HuH-7 (cell line): ENCODE measurements around the gene OTOP1.
"Not testable (repeated sequence)": the region's sequence is repeated elsewhere in the genome, so short reads cannot be mapped to it uniquely, and the experiment has no call there.

Experiments
- DNase-seq: peaks from one replicate; pipeline ENCODE4 v3.0.0; 2011; ENCODE audit warnings: low spot score

Gene OTOP1

DNA sequence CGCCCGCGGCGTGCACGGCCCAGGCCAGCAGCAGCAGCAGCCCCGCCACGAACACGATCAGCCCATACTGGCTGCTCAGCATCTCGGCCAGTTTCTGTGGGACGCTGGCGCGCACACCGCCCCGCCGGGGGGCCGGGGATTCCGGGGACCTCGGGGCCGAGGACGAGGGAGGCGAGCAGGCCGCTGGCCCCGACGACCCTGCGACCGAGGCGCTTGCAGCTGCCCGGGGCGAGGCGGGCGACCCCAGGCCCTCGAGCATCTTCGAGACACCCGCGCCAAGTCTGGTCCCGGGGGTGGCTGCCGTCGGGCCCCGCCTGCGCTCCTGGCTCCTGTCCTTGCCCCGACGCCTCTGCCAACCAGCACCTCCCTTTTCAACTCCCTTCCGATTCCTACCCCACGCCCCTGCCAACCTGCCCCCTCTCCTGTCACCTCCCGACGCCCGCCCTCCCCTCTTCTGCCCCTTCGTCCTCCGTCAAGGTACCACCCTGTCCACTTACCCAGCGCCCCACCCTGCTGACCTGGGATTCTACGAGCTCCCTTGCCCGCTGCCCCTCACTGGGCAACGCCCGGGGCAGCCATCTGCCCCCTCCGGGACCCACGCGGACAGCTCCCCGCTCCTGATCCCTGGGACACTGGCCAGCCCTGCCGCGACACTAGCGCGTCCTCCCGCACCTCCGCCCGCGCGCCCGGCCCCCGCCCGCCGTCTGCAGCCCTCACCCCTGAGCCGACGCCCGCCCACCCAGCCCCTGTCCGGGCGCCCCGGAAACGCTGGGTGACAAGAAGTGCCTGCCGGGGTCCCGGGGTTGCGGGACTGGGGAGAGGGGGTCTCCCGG, at the start of gene OTOP1:
TSS of gene OTOP1 (minus strand) at position 324 of the 833 bp plus-strand sequence. CDS start at position 259, 65 bp downstream.
- no peak for DNase-seq

DNA sequence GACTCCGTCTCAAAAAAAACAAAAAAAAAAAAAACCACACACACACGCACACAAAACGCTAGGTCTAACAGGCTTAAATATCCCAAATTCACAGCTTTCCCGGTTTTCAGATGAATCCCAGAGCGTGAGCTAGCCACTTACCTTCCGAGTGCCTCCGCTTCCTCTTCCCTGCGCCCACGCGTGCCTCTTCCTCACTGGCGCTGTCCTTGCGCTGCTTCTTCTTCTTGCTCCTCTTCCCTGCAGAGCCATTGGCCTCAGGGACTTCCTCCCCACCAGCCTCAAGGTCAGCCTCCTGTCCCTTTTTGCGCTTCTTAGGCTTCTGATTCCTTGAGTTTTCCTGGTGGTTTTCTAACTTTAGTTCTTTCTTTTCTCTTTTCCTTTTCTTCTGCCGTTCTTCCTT, 47.5 kb upstream of the OTOP1 start:
- DNase-seq = no peak

DNA sequence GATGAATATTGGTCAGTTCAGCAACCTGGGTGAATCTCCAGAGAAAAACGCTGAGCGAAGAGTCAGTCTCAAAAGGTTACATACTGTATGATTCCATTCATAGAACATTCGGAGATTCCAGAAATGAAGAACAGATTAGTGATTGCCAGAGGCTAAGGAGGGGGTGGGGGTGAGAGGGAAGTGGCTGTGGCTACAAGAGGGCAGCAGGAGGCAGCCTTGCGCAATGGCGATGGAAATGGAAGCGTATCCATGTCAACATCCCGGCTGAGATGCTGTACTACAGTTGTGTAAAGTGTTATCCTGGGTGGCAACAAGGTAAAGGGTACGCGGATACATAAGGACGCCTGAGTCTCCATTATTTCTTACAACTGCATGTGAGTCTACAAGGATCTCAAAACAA, 45.2 kb upstream of the OTOP1 start:
- no peak for DNase-seq

GRCh38 chr4:4270529-4270928, 43.8 kb upstream of the OTOP1 start:
- no peak for DNase-seq

GRCh38 chr4:4269856-4270255, 43.1 kb upstream of the OTOP1 start:
- DNase-seq = no peak

- no peak for DNase-seq
Measured at GRCh38 chr4:4269331-4269731, 42.6 kb upstream of the OTOP1 start.

DNA sequence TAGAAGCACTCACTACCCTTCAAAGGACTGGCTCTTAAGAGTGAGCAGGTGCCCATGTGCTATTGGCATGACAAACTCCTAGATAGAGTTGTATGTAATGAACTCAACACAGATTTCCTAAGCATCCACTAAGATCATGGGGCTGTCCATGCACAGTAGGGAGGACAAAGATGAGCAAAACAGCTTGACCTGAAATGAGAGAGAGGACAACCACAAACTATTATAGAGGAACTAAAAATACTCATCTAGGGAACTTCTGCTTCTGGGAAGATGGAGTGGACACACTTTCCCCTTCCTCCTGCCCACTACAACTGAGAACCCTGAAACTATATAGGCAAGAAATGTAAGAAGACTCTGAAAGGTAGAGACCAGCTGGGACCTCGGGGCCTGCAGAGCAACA, 42.0 kb upstream of the OTOP1 start:
- no peak for DNase-seq

DNA sequence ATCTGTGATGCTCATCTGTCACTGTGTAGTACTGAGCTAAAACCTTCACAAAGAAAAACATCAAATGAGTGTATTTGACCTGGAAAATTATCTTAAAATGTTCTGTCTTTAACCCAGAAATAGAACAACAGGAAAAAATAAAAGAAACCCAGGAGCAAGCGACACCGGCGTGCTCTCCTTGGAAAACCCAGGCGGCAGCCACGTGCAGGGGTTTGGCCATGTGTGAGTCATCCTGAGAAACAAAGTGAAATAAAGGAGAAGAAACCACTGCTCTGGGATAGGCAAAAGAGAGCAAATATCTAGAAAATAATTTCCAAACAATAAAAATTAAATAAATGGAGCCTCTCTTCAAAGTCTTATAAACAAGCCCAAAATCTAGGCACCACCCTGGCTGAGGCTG, 41.3 kb upstream of the OTOP1 start:
- DNase-seq = no peak

DNA sequence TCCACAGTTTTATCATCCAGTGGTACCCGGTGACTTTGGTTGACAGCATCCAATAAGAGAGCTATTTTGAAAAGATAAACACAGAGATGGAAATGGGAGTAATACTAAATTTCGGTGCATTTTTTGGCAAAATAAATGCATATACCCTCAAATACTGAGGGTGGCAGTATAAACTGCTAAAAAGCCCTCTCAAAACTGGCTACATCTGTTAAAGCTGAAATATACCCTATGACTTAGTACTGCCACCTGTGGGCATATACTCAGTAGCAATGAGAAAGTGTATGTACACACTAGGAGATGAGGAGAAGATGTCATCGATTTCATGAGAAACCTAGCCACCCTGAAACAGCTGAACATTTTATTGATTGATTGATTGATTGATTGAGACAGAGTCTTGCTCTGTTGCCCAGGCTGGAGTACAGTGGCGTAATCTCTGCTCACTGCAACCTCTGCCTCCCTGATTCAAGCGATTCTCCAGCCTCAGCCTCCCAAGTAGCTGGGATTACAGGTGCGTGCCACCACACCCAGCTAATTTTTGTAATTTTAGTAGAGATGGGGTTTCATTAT, 33.5 kb upstream of the OTOP1 start:
- DNase-seq = peak; percentile 52

DNA sequence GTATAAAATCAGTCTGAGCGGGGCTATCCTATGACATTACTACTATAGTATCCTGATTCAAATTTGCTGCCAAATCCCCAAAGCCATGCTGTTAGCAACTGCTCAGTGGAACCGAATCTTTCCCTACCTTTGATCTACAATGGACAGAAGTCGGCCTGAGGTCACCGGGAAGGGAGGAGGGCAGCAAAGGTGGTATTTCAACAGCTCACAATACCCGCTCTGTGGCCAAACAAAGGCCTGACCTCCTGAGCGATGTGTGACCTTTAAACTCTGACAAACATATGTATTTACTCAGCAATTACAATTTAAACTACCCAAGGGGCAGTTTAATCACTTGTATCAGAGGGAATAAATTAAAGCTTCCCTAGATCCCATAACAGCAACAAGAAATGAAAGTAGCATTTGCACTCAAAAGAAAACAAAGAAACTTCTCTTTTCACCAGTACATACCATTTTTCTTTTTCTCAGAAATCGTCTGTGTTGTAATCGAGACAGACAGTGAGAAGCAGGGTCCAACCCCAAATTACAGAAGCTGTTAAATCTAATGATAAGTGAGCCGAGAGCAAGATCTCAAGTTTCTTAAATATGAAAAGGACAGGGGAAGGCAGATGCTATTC, 32.9 kb upstream of the OTOP1 start:
- peak; percentile 64 for DNase-seq

DNA sequence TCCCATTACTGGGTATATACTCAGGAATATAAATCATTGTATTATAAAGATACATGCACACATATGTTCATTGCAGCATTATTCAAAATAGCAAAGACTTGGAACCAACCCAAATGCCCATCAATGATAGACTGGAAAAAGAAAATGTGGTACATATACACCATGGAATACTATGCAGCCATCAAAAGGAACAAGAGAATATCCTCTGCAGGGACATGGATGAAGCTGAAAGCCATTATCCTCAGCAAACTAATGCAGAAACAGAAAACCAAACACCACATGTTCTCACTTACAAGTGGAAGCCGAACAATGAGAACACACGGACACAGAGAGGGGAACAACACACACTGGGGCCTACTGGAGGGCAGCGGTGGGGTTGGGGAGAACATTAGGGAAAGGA, 31.0 kb upstream of the OTOP1 start:
- DNase-seq = not testable (repeated sequence)

DNA sequence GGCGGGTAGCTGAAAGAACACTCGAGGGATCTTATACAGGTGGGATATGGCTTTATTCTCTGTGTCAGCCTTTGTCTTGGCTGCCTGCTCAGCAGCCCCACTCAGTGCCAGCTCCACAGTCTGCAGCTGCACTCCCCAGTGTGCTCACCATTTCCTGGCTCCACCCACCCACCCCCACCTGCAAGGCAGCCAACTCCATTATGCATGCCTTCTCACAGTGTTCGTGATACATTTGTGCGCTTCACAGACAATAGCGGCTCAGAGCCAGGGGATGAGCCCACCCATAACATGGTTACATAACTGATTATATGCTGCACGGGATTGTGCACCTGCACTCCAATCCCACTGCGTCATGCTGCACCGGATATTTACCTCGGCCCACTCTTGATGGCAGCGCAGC, 30.1 kb upstream of the OTOP1 start:
- no peak for DNase-seq

GRCh38 chr4:4254666-4255065, 27.9 kb upstream of the OTOP1 start:
- no peak for DNase-seq

DNA sequence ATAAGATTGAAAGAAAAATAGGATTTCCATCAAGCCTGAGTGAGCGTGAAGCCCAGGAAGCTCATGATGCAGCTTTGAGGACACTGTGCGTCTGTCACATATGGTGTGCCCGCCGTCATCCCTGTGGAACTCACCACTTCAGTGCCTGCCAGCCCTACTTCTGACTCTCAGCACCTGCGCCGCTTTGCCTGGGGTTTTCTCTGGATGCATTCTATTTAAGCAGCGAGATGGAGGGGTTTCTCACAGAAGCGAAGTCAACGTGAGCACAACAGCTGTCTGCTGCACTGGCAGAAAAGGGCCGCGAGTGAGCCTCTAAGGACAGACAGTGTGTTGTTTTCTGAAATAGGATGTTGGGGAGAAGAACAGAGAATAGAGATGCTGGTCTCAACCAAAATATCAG, 27.5 kb upstream of the OTOP1 start:
- no peak for DNase-seq

- DNase-seq = no peak
Measured at GRCh38 chr4:4249866-4250265, 23.1 kb upstream of the OTOP1 start.

DNA sequence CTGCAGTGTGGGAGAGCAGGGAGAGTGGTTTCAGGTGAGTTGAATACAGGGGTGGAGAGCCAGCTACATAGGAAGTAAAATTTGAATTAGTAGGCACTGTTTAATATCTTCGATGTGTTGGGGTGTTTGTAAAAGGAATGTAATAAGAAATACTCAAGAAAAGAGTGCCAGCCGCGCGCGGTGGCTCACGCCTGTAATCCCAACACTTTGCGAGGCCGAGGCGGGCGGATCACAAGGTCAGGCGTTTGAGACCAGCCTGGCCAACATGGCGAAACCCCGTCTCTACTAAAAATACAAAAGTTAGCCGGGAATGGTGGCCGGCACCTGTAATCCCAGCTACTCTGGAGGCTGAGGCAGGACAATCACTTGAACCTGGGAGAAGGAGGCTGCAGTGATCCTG, 22.6 kb upstream of the OTOP1 start:
- not testable (repeated sequence) for DNase-seq

DNA sequence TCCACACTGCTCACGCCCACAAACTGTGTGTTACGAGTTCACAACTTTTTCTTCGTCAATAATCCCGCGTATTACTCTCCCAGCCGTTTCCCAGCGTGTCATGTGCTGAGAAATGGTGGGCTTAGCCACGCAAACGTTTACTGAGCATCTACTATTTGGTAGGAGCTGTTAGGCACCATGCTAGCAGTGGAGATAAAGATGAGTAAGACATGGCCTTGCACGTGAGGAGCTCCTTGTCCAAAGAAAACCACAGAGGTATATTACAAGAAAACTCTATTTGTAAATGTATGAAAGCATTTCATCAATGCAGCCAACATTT, 22.1 kb upstream of the OTOP1 start:
- DNase-seq = no peak

GRCh38 chr4:4248029-4248884, 21.5 kb upstream of the OTOP1 start, which contains the start of gene TMEM128:
TSS of gene TMEM128 (minus strand) at chr4:4248223. CDS start at chr4:4248202, 21 bp downstream.
- DNase-seq = peak; percentile 86

DNA sequence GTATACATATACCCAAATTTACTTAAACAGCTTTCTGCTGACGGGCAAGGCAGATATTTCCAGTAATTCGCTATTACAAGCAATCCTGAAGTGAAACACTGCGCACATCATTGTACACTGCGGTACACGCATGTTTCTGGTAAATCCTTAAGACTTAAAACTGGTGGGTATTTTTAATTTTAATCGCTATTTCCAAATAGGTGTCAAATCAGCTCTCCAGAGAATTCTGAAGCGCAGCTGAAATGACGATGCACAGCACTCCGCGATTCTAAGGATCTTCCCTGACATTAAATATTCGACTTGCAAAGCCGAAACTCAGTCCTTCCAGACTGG, 20.9 kb upstream of the OTOP1 start:
- DNase-seq = no peak

GRCh38 chr4:4245172-4245571, 18.4 kb upstream of the OTOP1 start:
- DNase-seq = no peak

GRCh38 chr4:4239551-4239950, 12.8 kb upstream of the OTOP1 start:
- not testable (repeated sequence) for DNase-seq

- DNase-seq = no peak
Measured at GRCh38 chr4:4233610-4234009, 6.9 kb upstream of the OTOP1 start.

- no peak for DNase-seq
Measured at GRCh38 chr4:4228356-4228668, 1.6 kb upstream of the OTOP1 start.
